Measurements from ENCODE around the gene RPL37. TPM values are rescaled to one million over a fixed set of nuclear protein-coding genes. Genes with fewer than 3 reads are reported as not detected.
"Not testable (repeated sequence)": the region's sequence is repeated elsewhere in the genome, so short reads cannot be mapped to it uniquely, and the experiment has no call there.

RPL37 gene
- total RNA-seq, 8 experiments from 2014 or later, result 2,125 to 3,124 (median 2,435) TPM

- 94 to 100% (median 100%) methylated on average over 1 to 3 of the region's 3 CpGs for WGBS, 10 experiments
Measured at GRCh38 chr5:40786664-40787063, 48.4 kb downstream of the RPL37 start.

GRCh38 chr5:40784916-40785315, 50.1 kb downstream of the RPL37 start:
- in situ Hi-C loops (cut with MboI; ENCODE audit: low pct_unique_long_range_greater_than_20kb in 2 of 9, low sequenced_read_pairs in 9 of 9, unreplicated experiment in 9 of 9), result no loop called here
- Histone ChIP-seq H3K4me1 (replicated peaks in 1 of 2) (no peaks in the 10 kb centered on the region), H3K27ac (no peak overlapping the region), H3K4me3 (no peak overlapping the region)
- ATAC-seq (replicated peaks in 6 of 8), result no peak
- 80 to 100% (median 100%) methylated on average over 1 of the region's 1 CpG; no CpG with 5 or more reads in 5 of the 10 experiments for WGBS, 10 experiments

More at GRCh38 chr5:40786664-40787063, 48.4 kb downstream of the RPL37 start:
- in situ Hi-C loops (cut with MboI; ENCODE audit: low pct_unique_long_range_greater_than_20kb in 2 of 9, low sequenced_read_pairs in 9 of 9, unreplicated experiment in 9 of 9); H3K27ac ChIP-seq; H3K4me1 ChIP-seq (replicated peaks in 1 of 2); H3K4me3 ChIP-seq; ATAC-seq (replicated peaks in 6 of 8): not testable (repeated sequence)

- WGBS, 10 experiments, result 80 to 100% (median 83%) methylated on average over 1 of the region's 1 CpG; no CpG with 5 or more reads in 3 of the 10 experiments
- in situ Hi-C loops (cut with MboI; ENCODE audit: low pct_unique_long_range_greater_than_20kb in 2 of 9, low sequenced_read_pairs in 9 of 9, unreplicated experiment in 9 of 9), result no loop called here
- Histone ChIP-seq H3K4me3 (no peak overlapping the region), H3K4me1 (replicated peaks in 1 of 2) (no peaks in the 10 kb centered on the region), H3K27ac (no peak overlapping the region)
- no peak for ATAC-seq (replicated peaks in 6 of 8)
Measured at GRCh38 chr5:40784027-40784653, 50.9 kb downstream of the RPL37 start.

GRCh38 chr5:40781843-40782409, 53.1 kb downstream of the RPL37 start:
- no peak overlapping the region for H3K27ac ChIP-seq

GRCh38 chr5:40780858-40781257, 54.2 kb downstream of the RPL37 start:
- H3K27ac ChIP-seq, result no peak overlapping the region
- in situ Hi-C loops (cut with MboI; ENCODE audit: low pct_unique_long_range_greater_than_20kb in 2 of 9, low sequenced_read_pairs in 9 of 9, unreplicated experiment in 9 of 9), result no loop called here
- H3K4me1 ChIP-seq (replicated peaks in 1 of 2), result no peaks in the 10 kb centered on the region
- no peak overlapping the region for H3K4me3 ChIP-seq
- ATAC-seq (replicated peaks in 6 of 8), result no peak
- WGBS, 10 experiments, result 36 to 100% (median 93%) methylated on average over 2 to 3 of the region's 3 CpGs; no CpG with 5 or more reads in 2 of the 10 experiments

More at GRCh38 chr5:40781843-40782409, 53.1 kb downstream of the RPL37 start:
- Histone ChIP-seq H3K4me1 (replicated peaks in 1 of 2) (no peaks in the 10 kb centered on the region), H3K4me3 (no peak overlapping the region)
- in situ Hi-C loops (cut with MboI; ENCODE audit: low pct_unique_long_range_greater_than_20kb in 2 of 9, low sequenced_read_pairs in 9 of 9, unreplicated experiment in 9 of 9), result no loop called here
- no peak for ATAC-seq (replicated peaks in 6 of 8)

- H3K27ac ChIP-seq, result no peak overlapping the region
Measured at GRCh38 chr5:40780199-40780598, 54.8 kb downstream of the RPL37 start.

GRCh38 chr5:40779561-40779960, 55.5 kb downstream of the RPL37 start:
- ATAC-seq (replicated peaks in 6 of 8), result no peak
- Histone ChIP-seq H3K4me1 (replicated peaks in 1 of 2) (no peaks in the 10 kb centered on the region), H3K4me3 (no peak overlapping the region), H3K27ac (no peak overlapping the region)
- 69 to 100% (median 94%) methylated on average over 1 to 6 of the region's 6 CpGs; no CpG with 5 or more reads in 1 of the 10 experiments for WGBS, 10 experiments
- in situ Hi-C loops (cut with MboI; ENCODE audit: low pct_unique_long_range_greater_than_20kb in 2 of 9, low sequenced_read_pairs in 9 of 9, unreplicated experiment in 9 of 9), result no loop called here

More at GRCh38 chr5:40780199-40780598, 54.8 kb downstream of the RPL37 start:
- no peak overlapping the region for H3K4me3 ChIP-seq
- no peak for ATAC-seq (replicated peaks in 6 of 8)
- H3K4me1 ChIP-seq (replicated peaks in 1 of 2), result no peaks in the 10 kb centered on the region
- in situ Hi-C loops (cut with MboI; ENCODE audit: low pct_unique_long_range_greater_than_20kb in 2 of 9, low sequenced_read_pairs in 9 of 9, unreplicated experiment in 9 of 9), result no loop called here
- WGBS, 10 experiments, result 43 to 100% (median 91%) methylated on average over 3 to 5 of the region's 5 CpGs; no CpG with 5 or more reads in 1 of the 10 experiments

GRCh38 chr5:40778133-40778532, 56.9 kb downstream of the RPL37 start:
- WGBS, 10 experiments, result 92 to 100% (median 100%) methylated on average over 1 of the region's 1 CpG; no CpG with 5 or more reads in 1 of the 10 experiments
- Histone ChIP-seq H3K4me3 (no peak overlapping the region), H3K4me1 (replicated peaks in 1 of 2) (no peaks in the 10 kb centered on the region), H3K27ac (no peak overlapping the region)
- in situ Hi-C loops (cut with MboI; ENCODE audit: low pct_unique_long_range_greater_than_20kb in 2 of 9, low sequenced_read_pairs in 9 of 9, unreplicated experiment in 9 of 9), result no loop called here
- no peak for ATAC-seq (replicated peaks in 6 of 8)

- ATAC-seq (replicated peaks in 6 of 8), result no peak
- in situ Hi-C loops (cut with MboI; ENCODE audit: low pct_unique_long_range_greater_than_20kb in 2 of 9, low sequenced_read_pairs in 9 of 9, unreplicated experiment in 9 of 9), result no loop called here
- 83 to 100% (median 96%) methylated on average over 1 of the region's 1 CpG; no CpG with 5 or more reads in 4 of the 10 experiments for WGBS, 10 experiments
- Histone ChIP-seq H3K4me3 (no peak overlapping the region), H3K27ac (no peak overlapping the region), H3K4me1 (replicated peaks in 1 of 2) (no peaks in the 10 kb centered on the region)
Measured at GRCh38 chr5:40776658-40776977, 58.4 kb downstream of the RPL37 start.

GRCh38 chr5:40775846-40776657, 59.0 kb downstream of the RPL37 start:
- no peak overlapping the region for H3K4me3 ChIP-seq
- no peaks in the 10 kb centered on the region for H3K4me1 ChIP-seq (replicated peaks in 1 of 2)
- in situ Hi-C loops (cut with MboI; ENCODE audit: low pct_unique_long_range_greater_than_20kb in 2 of 9, low sequenced_read_pairs in 9 of 9, unreplicated experiment in 9 of 9), result no loop called here
- no peak overlapping the region for H3K27ac ChIP-seq
- peak in 1 of 8 experiments; percentile 36 for ATAC-seq (replicated peaks in 6 of 8)
- 75 to 97% (median 91%) methylated on average over 3 to 6 of the region's 6 CpGs for WGBS, 10 experiments

Other genes starting within 250 kb of the RPL37 start
- 10 to 100 TPM in 3 of 8 experiments, 1 to 10 TPM in 1, under 1 TPM in 4; 0.32 to 21.2 (median 3.6) TPM for gene PTGER4, start 155.3 kb downstream of the RPL37 start, total RNA-seq
- 10 to 100 TPM in 7 of 8 experiments, 1 to 10 TPM in 1; 6.8 to 25.5 (median 16.5) TPM for gene TTC33, start 79.3 kb downstream of the RPL37 start, total RNA-seq
- gene PRKAA1, start 36.8 kb downstream of the RPL37 start, total RNA-seq, result 10 to 100 TPM; 18.3 to 70.7 (median 33.8) TPM
- gene CARD6, start 6.1 kb upstream of the RPL37 start, total RNA-seq, result 10 to 100 TPM in 1 of 8 experiments, 1 to 10 TPM in 2, under 1 TPM in 5; 0.04 to 13.5 (median 0.33) TPM
- 100 to 1,000 TPM in 1 of 8 experiments, 1 to 10 TPM in 1, under 1 TPM in 2, not detected in 4; 0.33 to 504 (median 1.6) TPM for gene C7, start 74.3 kb upstream of the RPL37 start, total RNA-seq
- under 1 TPM in 1 of 8 experiments, not detected in 7; 0.36 TPM for gene MROH2B, start 236.1 kb upstream of the RPL37 start, total RNA-seq

All from motor neuron (in vitro differentiated cells).